Stimulated activated CD4-positive, alpha-beta T cell treated with anti-CD3 and anti-CD28 coated beads, Interleukin-2, amount 100 ng/mL, for 48 hours (primary cell): ENCODE results near the gene FGFR2.

Experiments used
- DNase-seq, 2 donors: peaks; one replicate each; pipeline ENCODE4 v3.0.0-alpha.2; 2020

The FGFR2 gene

DNA sequence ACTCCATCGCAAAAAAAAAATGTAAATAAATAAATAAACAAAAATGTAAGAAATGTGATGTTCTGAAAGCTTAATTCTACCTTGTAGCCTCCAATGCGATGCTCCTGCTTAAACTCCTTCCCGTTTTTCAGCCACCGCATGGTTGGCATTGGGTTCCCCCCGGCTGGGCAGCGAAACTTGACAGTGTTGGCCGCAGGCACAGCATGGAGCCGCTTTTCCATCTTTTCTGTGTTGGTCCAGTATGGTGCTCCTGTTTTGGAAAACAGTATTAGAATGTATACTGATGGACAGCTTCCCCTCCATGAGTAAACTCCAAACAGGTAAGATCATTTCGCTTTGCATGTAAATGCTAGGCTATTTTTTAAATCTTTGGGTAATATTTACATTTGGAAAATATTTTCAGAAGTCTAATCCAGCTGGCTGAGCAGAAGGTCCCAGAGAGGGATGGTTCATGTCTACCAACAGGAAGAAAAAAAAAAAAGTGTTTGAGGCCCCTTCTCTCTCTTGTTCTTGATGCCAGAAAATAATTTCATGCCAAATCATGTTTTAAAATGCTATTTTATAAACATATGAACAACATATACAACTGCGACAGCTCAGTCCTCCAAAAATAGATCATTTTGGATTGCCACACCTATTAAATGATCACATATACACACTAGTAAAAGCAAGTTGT lies 46.9 kb downstream of the FGFR2 start:
- no peak for DNase-seq

DNA sequence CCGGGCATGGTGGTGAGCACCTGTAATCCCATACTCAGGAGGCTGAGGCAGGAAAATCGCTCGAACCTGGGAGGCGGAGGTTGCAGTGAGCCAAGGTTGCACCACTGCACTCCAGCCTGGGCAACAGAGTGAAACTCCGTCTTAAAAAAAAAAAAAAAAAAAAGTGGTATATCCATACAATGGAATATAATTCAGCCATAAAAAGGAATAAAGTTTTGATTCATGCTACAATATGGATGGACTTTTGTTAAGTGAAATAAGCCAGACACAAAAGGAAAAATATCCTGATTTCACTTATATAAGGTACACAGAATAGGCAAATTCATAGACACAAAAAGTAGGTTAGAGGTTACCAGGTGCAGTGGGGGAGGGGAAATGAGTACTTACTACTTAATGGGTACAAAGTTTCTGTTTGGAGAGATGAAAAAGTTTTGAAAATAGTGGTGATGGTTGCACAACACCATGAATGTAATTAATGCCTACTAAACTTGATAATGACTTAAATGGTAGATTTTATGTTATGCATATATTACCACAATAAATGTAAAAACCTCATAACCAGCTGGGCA lies 53.9 kb downstream of the FGFR2 start:
- no peak for DNase-seq

DNA sequence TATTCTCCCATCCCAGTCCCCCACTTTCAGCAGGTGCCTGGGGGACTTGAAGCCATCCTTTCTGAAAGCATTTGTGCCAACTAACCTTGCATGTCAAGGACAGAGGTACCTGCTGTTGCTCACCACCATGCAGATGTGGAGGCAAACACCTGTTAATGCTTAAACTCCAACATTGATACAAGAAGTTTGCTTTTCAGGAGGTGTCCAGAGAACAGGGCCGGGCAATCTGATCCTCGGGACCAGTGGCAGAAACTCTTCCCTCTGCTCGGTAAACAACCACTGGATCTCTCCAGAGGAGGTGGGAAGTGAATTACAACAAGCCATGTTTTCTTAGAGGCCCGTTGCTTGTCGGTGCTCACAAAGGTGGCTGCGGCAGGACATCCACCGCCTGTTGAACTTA lies 54.7 kb downstream of the FGFR2 start:
- DNase-seq, result no peak

GRCh38 chr10:121541450-121542120 lies 56.7 kb downstream of the FGFR2 start:
- no peak for DNase-seq

DNA sequence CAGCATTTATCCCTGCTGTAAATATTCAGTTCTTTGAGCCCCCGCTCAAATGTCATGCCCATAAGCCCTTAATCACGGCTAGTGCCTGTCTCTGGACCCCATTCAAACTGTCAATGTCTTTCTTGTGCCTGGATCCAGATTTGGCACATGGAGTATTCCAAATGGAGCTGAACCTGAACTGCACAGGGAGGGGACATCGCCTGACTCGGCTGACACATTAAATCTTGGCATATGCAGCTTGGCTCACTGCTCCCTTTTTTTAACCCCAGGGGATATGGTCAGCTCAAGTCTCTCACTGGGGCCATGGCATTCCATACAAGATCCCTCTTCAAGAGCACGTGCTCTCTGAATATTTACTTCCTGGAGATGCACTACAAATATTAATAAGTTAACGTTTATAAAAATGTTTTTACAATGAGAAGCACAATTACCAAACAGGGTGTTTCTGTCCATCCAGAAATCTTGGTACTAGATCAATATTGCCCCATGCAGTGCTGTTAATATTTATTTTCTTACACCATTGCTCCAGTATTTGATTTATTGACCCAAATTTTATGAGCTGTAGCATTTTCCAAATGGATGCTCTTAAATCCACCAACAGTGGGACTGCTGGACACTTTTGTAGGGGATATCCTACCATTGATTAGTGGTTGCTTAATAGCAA lies 57.4 kb downstream of the FGFR2 start:
- no peak for DNase-seq

DNA sequence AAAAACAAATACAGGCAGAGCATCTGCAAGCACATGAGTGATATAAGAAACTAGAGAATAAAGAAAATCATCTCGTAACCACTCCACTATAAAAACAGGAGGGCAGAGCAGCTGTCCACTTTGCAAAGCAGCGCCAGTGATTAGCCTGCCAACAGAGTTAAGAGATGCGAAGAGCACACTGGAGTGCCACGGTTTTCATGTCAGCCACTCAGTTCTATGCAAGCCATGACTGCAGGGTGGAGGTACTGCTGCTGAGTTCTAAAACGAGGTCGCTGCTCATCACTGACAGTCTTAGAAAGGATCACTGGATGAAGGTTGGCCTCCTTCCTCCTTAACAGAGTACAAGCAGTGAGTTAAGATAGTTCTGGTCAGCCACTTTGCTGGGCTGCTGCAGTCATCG lies 58.5 kb downstream of the FGFR2 start:
- no peak for DNase-seq

GRCh38 chr10:121536310-121536913 lies 61.8 kb downstream of the FGFR2 start:
- DNase-seq, result no peak

DNA sequence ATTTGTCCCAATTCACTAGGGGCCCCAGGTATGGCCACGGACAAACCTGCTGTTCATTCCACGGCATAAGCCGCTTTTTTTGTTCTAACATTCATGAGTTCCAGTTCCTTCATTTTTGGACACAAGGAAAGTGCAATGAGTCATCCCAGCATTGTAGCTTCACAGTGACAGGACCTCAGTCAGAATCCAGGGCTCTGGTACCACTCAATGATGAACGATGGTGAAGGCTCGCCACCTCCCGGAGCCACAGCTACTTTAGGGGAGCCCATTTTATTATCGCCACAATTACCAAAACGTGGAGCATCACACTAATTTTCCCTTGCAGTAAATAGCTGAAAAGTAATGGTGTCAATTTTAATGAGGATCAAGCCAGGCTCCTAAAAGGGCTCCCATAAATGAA lies 62.9 kb downstream of the FGFR2 start:
- DNase-seq, result no peak

GRCh38 chr10:121532292-121532864 lies 65.9 kb downstream of the FGFR2 start:
- DNase-seq, result no peak

- DNase-seq, result no peak
Measured at GRCh38 chr10:121531830-121532178, 66.4 kb downstream of the FGFR2 start.

DNA sequence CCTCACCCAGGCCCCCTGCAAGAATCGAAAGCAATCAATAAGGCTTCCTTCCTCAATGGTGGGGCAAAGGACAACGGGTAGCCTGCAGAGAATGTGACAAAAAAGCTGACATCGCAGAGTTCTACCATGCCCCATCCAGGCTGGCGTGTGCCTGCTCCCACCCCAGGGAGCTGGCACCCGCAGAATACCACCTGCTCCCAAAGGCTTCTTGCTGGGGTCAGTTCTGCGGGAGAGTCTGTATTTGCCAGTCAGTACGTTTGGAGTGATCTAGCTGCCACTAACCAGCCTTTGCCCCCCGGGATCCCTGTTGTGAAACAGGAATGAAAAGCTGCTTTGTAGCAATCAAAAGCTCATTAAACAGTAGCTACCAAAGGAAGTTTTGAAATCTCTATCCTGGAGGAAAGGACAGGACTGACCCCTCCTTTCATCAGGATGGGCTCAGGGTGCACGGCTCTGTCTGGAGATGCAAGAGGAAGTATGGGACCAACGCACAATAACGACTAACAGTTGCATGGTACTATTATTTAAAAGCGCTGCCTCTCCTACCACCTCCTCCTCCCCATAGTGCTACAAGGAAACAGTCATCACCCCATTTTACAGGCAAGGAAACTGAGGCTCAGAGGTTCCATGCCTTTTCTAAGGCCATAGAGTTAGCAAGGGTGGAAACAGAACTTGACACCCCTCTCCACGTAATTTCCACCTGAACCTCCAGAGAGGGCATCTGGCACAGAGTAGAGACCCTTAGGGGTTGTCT lies 67.0 kb downstream of the FGFR2 start:
- no peak for DNase-seq

GRCh38 chr10:121530481-121531075 lies 67.7 kb downstream of the FGFR2 start:
- DNase-seq, result no peak

GRCh38 chr10:121527690-121528089 lies 70.6 kb downstream of the FGFR2 start:
- no peak for DNase-seq

DNA sequence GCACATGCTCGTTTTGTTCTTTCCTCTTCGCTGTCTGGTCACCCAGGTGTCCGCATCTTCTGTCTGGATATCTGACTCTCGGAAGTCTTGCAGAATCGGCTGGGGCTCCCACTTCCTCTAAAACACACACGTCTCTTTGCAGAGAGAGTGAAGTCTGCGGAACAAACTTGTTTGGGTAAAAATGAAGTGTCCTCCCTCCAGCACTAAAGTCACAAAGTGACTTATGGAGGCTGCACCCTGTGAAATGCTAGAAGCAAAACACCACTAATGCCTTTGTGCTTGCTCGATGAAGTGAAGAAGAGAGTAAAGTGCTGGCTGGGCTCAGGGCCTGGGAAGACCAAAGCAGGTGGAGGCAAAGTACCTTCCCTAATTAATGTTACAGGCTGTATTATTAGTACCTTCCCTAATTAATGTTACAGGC lies 71.4 kb downstream of the FGFR2 start:
- no peak for DNase-seq

- no peak for DNase-seq
Measured at GRCh38 chr10:121526135-121526790, 72.0 kb downstream of the FGFR2 start.

DNA sequence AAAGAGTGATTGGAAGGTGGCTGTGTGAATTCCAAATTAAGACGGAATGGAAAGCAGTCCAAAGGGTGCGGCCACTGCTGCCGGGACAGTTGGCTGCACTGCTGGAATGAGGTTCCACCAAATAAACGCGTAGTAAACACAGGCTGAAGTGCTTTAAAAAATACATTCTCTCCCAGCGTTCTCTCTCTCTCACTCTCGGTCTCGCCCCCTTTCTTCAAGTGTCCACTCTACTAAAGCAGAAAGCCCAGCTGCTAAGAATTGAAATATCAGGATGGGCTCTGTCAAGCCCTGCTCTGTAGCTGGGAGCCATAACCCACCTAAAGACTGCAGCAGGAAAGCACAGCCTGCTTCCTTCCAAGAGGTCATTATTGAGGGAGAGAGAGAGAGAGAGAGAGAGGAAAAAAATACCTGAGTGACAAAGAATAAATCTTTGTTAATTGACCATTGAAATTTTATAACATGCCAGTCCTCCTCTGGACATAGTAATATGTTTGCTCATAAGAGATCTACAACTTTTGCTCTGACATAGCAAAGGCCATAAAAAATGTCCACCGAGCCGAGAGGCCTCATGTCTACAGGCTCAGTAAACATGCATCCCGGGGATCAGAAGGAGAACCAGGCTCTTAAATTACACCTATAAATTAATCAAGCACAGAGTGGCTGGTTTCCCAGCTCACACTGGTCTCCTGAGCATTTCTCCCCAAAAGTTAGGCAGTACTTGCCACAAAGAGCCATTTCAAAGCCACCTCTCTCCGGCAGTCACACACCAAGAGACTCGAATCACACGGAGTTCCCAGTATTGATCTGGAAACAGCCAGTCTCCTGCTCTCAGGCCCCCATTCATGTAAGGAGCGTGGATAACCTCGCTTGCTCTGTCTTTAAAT lies 72.8 kb downstream of the FGFR2 start:
- no peak for DNase-seq

GRCh38 chr10:121524157-121524817 lies 74.0 kb downstream of the FGFR2 start:
- DNase-seq, result no peak

DNA sequence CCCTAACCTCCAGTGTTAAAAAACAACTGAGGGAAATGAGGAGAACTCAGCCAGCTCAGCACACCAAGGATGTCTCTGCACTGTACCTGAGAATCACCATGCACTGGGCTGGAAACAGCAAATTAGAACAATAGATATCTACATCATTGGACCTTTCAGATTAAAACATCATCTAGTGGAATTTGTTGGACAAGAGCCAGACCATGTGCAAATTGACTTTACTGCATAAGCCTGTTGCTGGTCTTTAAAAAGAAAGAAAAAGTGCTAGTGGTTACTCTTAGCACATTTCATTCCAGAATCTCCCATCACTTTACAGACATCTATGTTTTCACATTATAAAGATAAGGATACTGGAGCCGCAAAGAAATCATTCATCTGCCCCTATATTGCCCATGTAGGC lies 75.4 kb downstream of the FGFR2 start:
- DNase-seq, result no peak

DNA sequence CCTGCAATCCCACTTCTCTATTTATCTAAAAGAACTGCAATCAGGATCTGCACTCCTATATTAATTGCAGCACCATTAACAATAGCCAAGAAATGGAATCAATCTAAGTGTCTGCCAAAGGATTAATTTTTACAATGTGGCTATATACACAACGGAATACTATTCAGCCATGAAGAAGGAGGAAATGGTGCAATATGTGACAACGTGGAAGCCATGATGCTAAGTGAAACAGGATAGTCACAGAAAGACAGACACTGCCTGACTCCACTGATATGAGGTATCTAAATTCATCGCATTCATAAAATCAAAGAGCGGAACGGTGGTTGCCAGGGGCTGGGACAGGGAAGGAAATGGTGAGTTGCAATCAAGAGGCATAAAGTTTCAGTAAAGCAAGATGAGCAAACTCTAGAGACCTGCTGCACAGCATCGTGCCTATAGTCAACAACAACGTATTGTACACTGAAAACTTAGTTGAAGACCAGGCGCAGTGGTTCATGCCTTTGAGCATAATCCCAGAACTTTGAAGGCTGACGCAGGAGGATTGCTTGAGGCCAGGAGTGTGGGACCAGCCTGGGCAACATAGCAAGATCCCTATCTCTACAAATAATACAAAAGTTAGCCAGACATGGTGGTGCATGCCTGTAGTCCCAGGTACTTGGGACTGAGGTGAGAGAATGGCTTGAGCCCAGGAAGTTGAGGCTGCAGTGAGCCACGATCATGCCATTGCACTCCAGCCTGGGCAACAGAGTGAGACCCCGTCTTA lies 76.3 kb downstream of the FGFR2 start:
- DNase-seq, result no peak
